Kidney tubule cell (primary cell): ENCODE measurements around the gene BROX.

ENCODE experiments used
- DNase-seq: peaks from one replicate; pipeline ENCODE4 v3.0.0-alpha.2; 2018; ENCODE audit warnings: low spot score

BROX gene

DNA sequence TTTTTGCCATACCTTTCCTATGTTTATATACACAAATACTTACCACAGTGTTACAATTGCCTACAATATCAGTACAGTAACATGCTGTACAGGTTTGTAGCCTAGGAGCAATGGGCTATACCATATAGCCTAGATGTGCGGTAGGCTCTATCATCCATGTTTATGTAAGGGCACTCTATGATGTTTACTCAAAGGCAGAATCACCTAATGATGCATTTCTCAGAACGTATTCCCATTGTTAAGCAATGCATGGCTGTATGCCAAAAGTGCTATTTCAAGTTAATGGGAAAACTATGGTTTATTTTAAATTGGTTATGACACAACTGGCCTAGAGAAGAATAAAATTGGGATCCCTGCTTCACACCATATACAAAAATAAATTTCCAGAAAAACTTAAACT, 65.6 kb downstream of the BROX start:
- peak; percentile 8 for DNase-seq

- DNase-seq, result no peak
Measured at GRCh38 chr1:222781251-222781650, 68.9 kb downstream of the BROX start.

- DNase-seq, result no peak
Measured at GRCh38 chr1:222783051-222783450, 70.7 kb downstream of the BROX start.

DNA sequence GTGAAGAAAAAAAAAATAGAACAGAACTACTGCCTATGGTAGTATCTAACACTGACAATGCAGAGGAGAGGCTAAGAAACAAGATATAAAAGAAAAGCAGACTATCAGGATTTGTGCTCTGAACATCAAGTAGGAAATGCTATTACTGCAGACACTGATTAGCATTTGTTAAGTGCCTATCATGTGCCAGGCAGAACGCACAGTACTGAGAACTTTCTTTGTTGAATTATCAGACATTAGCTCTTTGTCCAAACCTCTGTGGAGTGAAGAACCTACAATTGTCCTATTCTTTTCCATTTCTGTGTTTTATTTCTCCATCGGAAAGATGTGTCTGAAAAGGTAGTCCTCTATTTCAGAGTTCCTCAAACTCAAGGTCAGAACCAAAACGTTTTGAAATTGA, 72.0 kb downstream of the BROX start:
- no peak for DNase-seq
